H9 (cell line): ENCODE data around the gene ADGRG1. TPM values are rescaled to one million over a fixed set of nuclear protein-coding genes. Genes with fewer than 3 reads are reported as not detected.
A peak's percentile ranks its signal among the peaks of the same experiment; 100 is the strongest.

Experiments used
- DNase-seq: peaks from one replicate; pipeline ENCODE4 v3.0.0-alpha.2; 2017
- H2AFZ ChIP-seq: one replicate; pipeline ENCODE4 v1.6.1; 2013; ENCODE audit warnings: mild to moderate bottlenecking, low read length, control low read depth, moderate library complexity
- H2AK5ac ChIP-seq: 2 replicates; pipeline ENCODE4 v1.6.1; 2013; ENCODE audit warnings: low read length, control low read depth, mixed read lengths; ENCODE audit not compliant: insufficient read length
- H2BK120ac ChIP-seq: one replicate; pipeline ENCODE4 v1.6.1; 2013; ENCODE audit warnings: low read depth, mild to moderate bottlenecking, low read length, control low read depth, inconsistent platforms; ENCODE audit not compliant: poor library complexity, severe bottlenecking
- H2BK12ac ChIP-seq: 2 replicates; pipeline ENCODE4 v1.6.1; 2013; ENCODE audit warnings: low read length, control low read depth, mixed read lengths, low read depth; ENCODE audit not compliant: insufficient read length
- H2BK15ac ChIP-seq: 2 replicates; pipeline ENCODE4 v1.6.1; 2013; ENCODE audit warnings: low read depth, low read length, control low read depth
- H2BK20ac ChIP-seq: one replicate; pipeline ENCODE4 v1.6.1; 2013; ENCODE audit warnings: low read depth, mild to moderate bottlenecking, low read length, control low read depth, inconsistent platforms; ENCODE audit not compliant: poor library complexity, severe bottlenecking
- H2BK5ac ChIP-seq: 2 replicates; pipeline ENCODE4 v1.6.1; 2013; ENCODE audit warnings: low read length, control low read depth, mixed read lengths; ENCODE audit not compliant: insufficient read length
- H3K14ac ChIP-seq: 2 replicates; pipeline ENCODE4 v1.6.1; 2013; ENCODE audit warnings: low read length, control low read depth; ENCODE audit not compliant: insufficient read depth
- H3K18ac ChIP-seq: 2 replicates; pipeline ENCODE4 v1.6.1; 2013; ENCODE audit warnings: low read depth, mild to moderate bottlenecking, mixed read lengths, low read length, control low read depth; ENCODE audit not compliant: insufficient read length
- H3K23ac ChIP-seq: 2 replicates; pipeline ENCODE4 v1.6.1; 2013; ENCODE audit warnings: low read length, control low read depth, mixed read lengths, low read depth; ENCODE audit not compliant: insufficient read length
- H3K23me2 ChIP-seq: 2 replicates; pipeline ENCODE4 v1.6.1; 2013; ENCODE audit warnings: low read depth, mild to moderate bottlenecking, mixed read lengths, low read length, control low read depth; ENCODE audit not compliant: insufficient read length, poor library complexity, severe bottlenecking
- H3K27ac ChIP-seq: 2 replicates; pipeline ENCODE4 v1.5.1; 2013; ENCODE audit warnings: low read length, control low read depth, mixed read lengths, low read depth; ENCODE audit not compliant: insufficient read length
- H3K27me3 ChIP-seq: 2 replicates; pipeline ENCODE4 v1.6.1; 2013; ENCODE audit warnings: low read length, control low read depth, inconsistent platforms; ENCODE audit not compliant: insufficient read depth
- H3K4ac ChIP-seq: 2 replicates; pipeline ENCODE4 v1.6.1; 2013; ENCODE audit warnings: low read depth, mild to moderate bottlenecking, control low read depth, inconsistent platforms, low read length, moderate library complexity
- H3K4me1 ChIP-seq: 2 replicates; pipeline ENCODE4 v1.6.1; 2013; ENCODE audit warnings: low read length, control low read depth, inconsistent platforms; ENCODE audit not compliant: insufficient read depth
- H3K4me2 ChIP-seq: 2 replicates; pipeline ENCODE4 v1.6.1; 2013; ENCODE audit warnings: low read length, control low read depth, mixed read lengths; ENCODE audit not compliant: insufficient read length, insufficient read depth
- H3K56ac ChIP-seq: 2 replicates; pipeline ENCODE4 v1.6.1; 2013; ENCODE audit warnings: low read depth, mild to moderate bottlenecking, mixed read lengths, low read length, control low read depth; ENCODE audit not compliant: insufficient read length
- H3K79me1 ChIP-seq: 2 replicates; pipeline ENCODE4 v1.6.1; 2013; ENCODE audit warnings: low read depth, mild to moderate bottlenecking, moderate library complexity, low read length, control low read depth, inconsistent platforms; ENCODE audit not compliant: insufficient read depth, poor library complexity, severe bottlenecking
- H3K79me2 ChIP-seq: 2 replicates; pipeline ENCODE4 v1.6.1; 2013; ENCODE audit warnings: low read length, control low read depth, inconsistent platforms; ENCODE audit not compliant: insufficient read depth
- H3K9ac ChIP-seq: 2 replicates; pipeline ENCODE4 v1.6.1; 2013; ENCODE audit warnings: low read length, control low read depth, mixed read lengths; ENCODE audit not compliant: insufficient read length; ENCODE audit errors: extremely low read depth
- H3K9me3 ChIP-seq: one replicate; pipeline ENCODE4 v1.6.1; 2013; ENCODE audit warnings: low read depth, low read length, inconsistent platforms; ENCODE audit not compliant: control insufficient read depth
- H3T11ph ChIP-seq: one replicate; pipeline ENCODE4 v1.6.1; 2013; ENCODE audit warnings: mild to moderate bottlenecking, low read length, control low read depth, inconsistent platforms
- H4K20me1 ChIP-seq: one replicate; pipeline ENCODE4 v1.6.1; 2013; ENCODE audit not compliant: control insufficient read depth, insufficient read length, insufficient read depth
- H4K5ac ChIP-seq: 2 replicates; pipeline ENCODE4 v1.6.1; 2013; ENCODE audit warnings: low read depth, mild to moderate bottlenecking, mixed read lengths, low read length, control low read depth; ENCODE audit not compliant: insufficient read length
- H4K8ac ChIP-seq: replicated peaks from 2 replicates; pipeline ENCODE4 v1.6.1; 2013; ENCODE audit warnings: low read length, control low read depth, mixed read lengths, low read depth; ENCODE audit not compliant: insufficient read length
- H4K91ac ChIP-seq: 2 replicates; pipeline ENCODE4 v1.6.1; 2013; ENCODE audit warnings: low read depth, mild to moderate bottlenecking, moderate library complexity, mixed read lengths, low read length, control low read depth; ENCODE audit not compliant: insufficient read length
- H3K27ac Mint-ChIP-seq, 3 experiments: 2 replicates in 2 of 3; 3 replicates in 1 of 3; pipeline ENCODE4 v1.8.0; 2020 to 2021; ENCODE audit warnings: mixed read lengths in 3 of 3, mild to moderate bottlenecking in 1 of 3, moderate library complexity in 1 of 3
- H3K27me3 Mint-ChIP-seq: 2 replicates; pipeline ENCODE4 v1.8.0; 2021; ENCODE audit warnings: low read depth, mild to moderate bottlenecking, moderate library complexity, mixed read lengths
- H3K36me3 Mint-ChIP-seq, 3 experiments: 2 replicates in 2 of 3; 3 replicates in 1 of 3; pipeline ENCODE4 v1.8.0; 2020 to 2021; ENCODE audit warnings: low read depth in 3 of 3, mixed read lengths in 3 of 3; ENCODE audit not compliant: insufficient read depth in 1 of 3
- H3K4me1 Mint-ChIP-seq, 2 experiments: 2 replicates each; pipeline ENCODE4 v1.8.0; 2020; ENCODE audit warnings: mixed read lengths in 2 of 2
- H3K4me3 Mint-ChIP-seq, 2 experiments: 2 replicates in 1 of 2; 3 replicates in 1 of 2; pipeline ENCODE4 v1.8.0; 2020 to 2021; ENCODE audit warnings: mild to moderate bottlenecking in 2 of 2, mixed read lengths in 2 of 2, moderate library complexity in 1 of 2
- H3K9me3 Mint-ChIP-seq, 2 experiments: 2 replicates in 1 of 2; 3 replicates in 1 of 2; pipeline ENCODE4 v1.8.0; 2020; ENCODE audit warnings: mild to moderate bottlenecking in 2 of 2, mixed read lengths in 2 of 2, moderate library complexity in 1 of 2
- WGBS: extraction: QIAGEN DNeasy Blood & Tissue Kit; methylation state at CpG from one replicate; pipeline ENCODE4 v1.1.7; 2013; ENCODE audit warnings: missing lambda C conversion rate, low lambda C conversion rate, mixed read lengths; ENCODE audit not compliant: insufficient read length; ENCODE audit errors: extremely low coverage; 5-methylcytosine and 5-hydroxymethylcytosine counted together
- total RNA-seq: library from RNA; stranded (reverse); gene quantifications from 2 replicates; pipeline ENCODE4 v1.2.1, GENCODE V29; 2021
- TF ChIP-seq, protein P1 (sequence below): fragments of 200-600 bp; sonication (generic); conservative IDR thresholded peaks from 3 replicates; pipeline ENCODE4 v1.8.0; 2021; ENCODE audit warnings: antibody characterized with exemption, mild to moderate bottlenecking

Gene ADGRG1
- total RNA-seq, 1 experiment from 2014 or later: 1.1 TPM

DNA sequence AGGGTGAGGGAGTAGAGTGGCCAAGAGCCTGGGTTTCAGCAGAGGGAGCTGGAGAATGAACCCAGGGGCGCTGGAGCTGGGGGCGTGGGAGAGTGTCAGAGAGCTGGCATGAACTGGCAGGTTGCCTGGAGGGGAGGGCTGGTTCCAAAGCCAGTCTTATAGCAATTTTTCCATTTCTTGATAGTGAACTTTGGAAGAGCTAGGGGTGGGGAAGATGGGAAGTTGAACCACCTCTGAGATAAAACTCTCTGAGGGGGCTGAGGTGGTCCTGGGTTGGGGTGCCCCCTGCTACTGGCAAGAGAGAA, 49.1 kb upstream of the ADGRG1 start:
- Mint-ChIP-seq H3K36me3 (no peaks in the 10 kb centered on the region), H3K27ac (no peak overlapping the region), H3K9me3 (peaks cover 0 to 5% of the 10 kb centered on the region in 2 experiments; a peak in 1 of 5 replicates), H3K4me3 (no peak overlapping the region), H3K27me3 (peaks cover 48% of the 10 kb centered on the region), H3K4me1 (peaks cover 0 to 2% of the 10 kb centered on the region in 2 experiments; a peak in 2 of 4 replicates)
- Histone ChIP-seq H4K5ac (no peak overlapping the region), H2BK120ac (no peak overlapping the region), H4K8ac (no peak overlapping the region), H3K4ac (no peak overlapping the region), H3K9me3 (no peaks in the 10 kb centered on the region), H3K23ac (no peak overlapping the region), H3K4me1 (no peaks in the 10 kb centered on the region), H2BK12ac (no peak overlapping the region), H3K56ac (no peak overlapping the region), H3K79me1 (no peaks in the 10 kb centered on the region), H2BK15ac (no peak overlapping the region), H3K14ac (no peak overlapping the region), H3K27me3 (no peaks in the 10 kb centered on the region), H3K4me2 (no peak overlapping the region), H2BK20ac (no peak overlapping the region), H2BK5ac (no peak overlapping the region), H4K91ac (no peak overlapping the region), H3K79me2 (no peaks in the 10 kb centered on the region), H3K27ac (no peak overlapping the region), H2AFZ (no peak overlapping the region), H3K18ac (no peak overlapping the region), H4K20me1 (no peaks in the 10 kb centered on the region), H2AK5ac (no peak overlapping the region), H3K9ac (no peak overlapping the region), H3K23me2 (no peaks in the 10 kb centered on the region), H3T11ph (no peak overlapping the region)
- TF ChIP-seq, protein P1, sequence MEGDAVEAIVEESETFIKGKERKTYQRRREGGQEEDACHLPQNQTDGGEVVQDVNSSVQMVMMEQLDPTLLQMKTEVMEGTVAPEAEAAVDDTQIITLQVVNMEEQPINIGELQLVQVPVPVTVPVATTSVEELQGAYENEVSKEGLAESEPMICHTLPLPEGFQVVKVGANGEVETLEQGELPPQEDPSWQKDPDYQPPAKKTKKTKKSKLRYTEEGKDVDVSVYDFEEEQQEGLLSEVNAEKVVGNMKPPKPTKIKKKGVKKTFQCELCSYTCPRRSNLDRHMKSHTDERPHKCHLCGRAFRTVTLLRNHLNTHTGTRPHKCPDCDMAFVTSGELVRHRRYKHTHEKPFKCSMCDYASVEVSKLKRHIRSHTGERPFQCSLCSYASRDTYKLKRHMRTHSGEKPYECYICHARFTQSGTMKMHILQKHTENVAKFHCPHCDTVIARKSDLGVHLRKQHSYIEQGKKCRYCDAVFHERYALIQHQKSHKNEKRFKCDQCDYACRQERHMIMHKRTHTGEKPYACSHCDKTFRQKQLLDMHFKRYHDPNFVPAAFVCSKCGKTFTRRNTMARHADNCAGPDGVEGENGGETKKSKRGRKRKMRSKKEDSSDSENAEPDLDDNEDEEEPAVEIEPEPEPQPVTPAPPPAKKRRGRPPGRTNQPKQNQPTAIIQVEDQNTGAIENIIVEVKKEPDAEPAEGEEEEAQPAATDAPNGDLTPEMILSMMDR: no peak
- WGBS: no CpG with 5 or more reads among the region's 2 CpGs
- DNase-seq: peak; percentile 19
